A549 (cell line): Measurements from ENCODE around the gene ASB2. TPM values are rescaled to one million over a fixed set of nuclear protein-coding genes. Genes with fewer than 3 reads are reported as not detected.

Experiments used
- ATAC-seq, 2 experiments: fragments of 200-7000 bp in 1 of 2; fragments of >200 bp in 1 of 2; cut with Nextera tagmentation in 1 of 2; cut with Tn5 transposase in 1 of 2; 3 replicates each; pipeline versions ENCODE4 v1.8.0 to v1.9.1; 2018 to 2020; ENCODE audit warnings: mild to moderate bottlenecking in 1 of 2, moderate library complexity in 1 of 2
- CTCF ChIA-PET: fragments of 300-600 bp; sonication (Branson Sonifier 250); formaldehyde crosslinking; extraction: SDS; loops from one replicate; lab custom pipeline; 2021; ENCODE audit warnings: antibody characterized with exemption, inconsistent platforms; lab: Yijun Ruan, JAX
- POLR2A ChIA-PET: fragments of 350-600 bp; formaldehyde crosslinking; extraction: SDS; loops from one replicate; lab custom pipeline; 2021; ENCODE audit warnings: antibody characterized with exemption, inconsistent platforms; lab: Yijun Ruan, JAX
- DNase-seq, 2 experiments: peaks; one replicate each; pipeline versions ENCODE4 v3.0.0 to v3.0.0-alpha.2; 2011 to 2016; ENCODE audit warnings: low read depth in 1 of 2, low spot score in 1 of 2
- FAIRE-seq: peaks from 2 replicates; lab custom pipeline; 2011; peaks lifted over from hg19 to GRCh38; lab: Jason Lieb, UNC
- H3K27ac ChIP-seq, 2 experiments: fragments of >200 bp; sonication (Bioruptor Twin); formaldehyde crosslinking; 3 replicates each; pipeline ENCODE4 v1.5.1; 2016 to 2017
- H3K4me1 ChIP-seq: fragments of >200 bp; sonication (Bioruptor Twin); formaldehyde crosslinking; 3 replicates; pipeline ENCODE4 v1.6.1; 2016
- H3K4me2 ChIP-seq: fragments of >200 bp; sonication (Bioruptor Twin); formaldehyde crosslinking; 3 replicates; pipeline ENCODE4 v1.6.1; 2016
- H3K4me3 ChIP-seq: fragments of >200 bp; sonication (Bioruptor Twin); formaldehyde crosslinking; 3 replicates; pipeline ENCODE4 v1.5.1; 2016
- H3K9me3 ChIP-seq: fragments of >200 bp; sonication (Bioruptor Twin); formaldehyde crosslinking; 3 replicates; pipeline ENCODE4 v1.6.1; 2016
- ATOH8 ChIP-seq: fragments of 250-450 bp; sonication (Bioruptor Pico); IDR thresholded peaks from 2 replicates; pipeline ENCODE4 v1.5.0; 2020; ENCODE audit warnings: low read depth, mild to moderate bottlenecking, moderate library complexity
- CEBPB ChIP-seq, 2 experiments: fragments of >200 bp in 1 of 2; sonication (Bioruptor Twin) in 1 of 2; formaldehyde crosslinking in 1 of 2; IDR thresholded peaks; 2 replicates each; pipeline ENCODE4 v1.6.1; 2012 to 2016
- CTCF ChIP-seq: fragments of >200 bp; sonication (Bioruptor Twin); formaldehyde crosslinking; IDR thresholded peaks from 3 replicates; pipeline ENCODE4 v1.5.1; 2016
- E2F6 ChIP-seq: IDR thresholded peaks from 2 replicates; pipeline ENCODE4 v1.6.1; 2012; ENCODE audit warnings: low read depth, borderline replicate concordance
- EHF ChIP-seq: fragments of 250-450 bp; sonication (Bioruptor Pico); IDR thresholded peaks from 2 replicates; pipeline ENCODE4 v1.5.0; 2020; ENCODE audit warnings: mild to moderate bottlenecking
- EP300 ChIP-seq, 2 experiments: fragments of >200 bp; sonication (Bioruptor Twin); formaldehyde crosslinking; IDR thresholded peaks; 2 replicates in 1 of 2; 3 replicates in 1 of 2; pipeline ENCODE4 v1.6.1; 2016 to 2017
- ESRRA ChIP-seq: fragments of 150-350 bp; IDR thresholded peaks from 2 replicates; pipeline ENCODE4 v1.6.1; 2014; ENCODE audit warnings: mild to moderate bottlenecking, low read length, borderline replicate concordance
- HOXB5 ChIP-seq: fragments of 250-450 bp; sonication (Bioruptor Pico); IDR thresholded peaks from 2 replicates; pipeline ENCODE4 v1.5.0; 2020; ENCODE audit warnings: mild to moderate bottlenecking, moderate library complexity
- JUNB ChIP-seq: fragments of >200 bp; sonication (Bioruptor Twin); formaldehyde crosslinking; IDR thresholded peaks from 2 replicates; pipeline ENCODE4 v1.6.1; 2016
- MAFK ChIP-seq: fragments of 450-650 bp; IDR thresholded peaks from 2 replicates; pipeline ENCODE4 v1.6.1; 2014; ENCODE audit not compliant: partially characterized antibody
- MYC ChIP-seq: IDR thresholded peaks from 2 replicates; pipeline ENCODE4 v1.6.1; 2012; ENCODE audit warnings: mild to moderate bottlenecking, inconsistent platforms, low read length, improper control_type of control experiment, borderline replicate concordance
- NPAS2 ChIP-seq: fragments of 250-450 bp; sonication (Bioruptor Pico); IDR thresholded peaks from 2 replicates; pipeline ENCODE4 v1.8.0; 2022; ENCODE audit warnings: mild to moderate bottlenecking, moderate library complexity, borderline replicate concordance
- RAD21 ChIP-seq, 2 experiments: fragments of >200 bp in 1 of 2; sonication (Bioruptor Twin) in 1 of 2; formaldehyde crosslinking in 1 of 2; IDR thresholded peaks in 1 of 2; conservative IDR thresholded peaks in 1 of 2; 2 replicates in 1 of 2; 3 replicates in 1 of 2; pipeline ENCODE4 v1.6.1; 2012 to 2018; ENCODE audit warnings: inconsistent platforms in 1 of 2
- RARB ChIP-seq: fragments of 250-450 bp; sonication (Bioruptor Pico); IDR thresholded peaks from 2 replicates; pipeline ENCODE4 v1.8.0; 2021; ENCODE audit warnings: mild to moderate bottlenecking, moderate library complexity
- REST ChIP-seq: fragments of 200-600 bp; sonication (generic); IDR thresholded peaks from 2 replicates; pipeline ENCODE4 v1.6.1; 2016; ENCODE audit warnings: antibody characterized with exemption, mild to moderate bottlenecking, moderate library complexity
- RFX5 ChIP-seq: fragments of 450-650 bp; IDR thresholded peaks from 2 replicates; pipeline ENCODE4 v1.7.1; 2014; ENCODE audit warnings: antibody characterized with exemption, mild to moderate bottlenecking, moderate library complexity
- SMC3 ChIP-seq: fragments of >200 bp; sonication (Bioruptor Twin); formaldehyde crosslinking; IDR thresholded peaks from 3 replicates; pipeline ENCODE4 v1.6.1; 2018; ENCODE audit warnings: inconsistent platforms
- SREBF2 ChIP-seq: fragments of 450-650 bp; IDR thresholded peaks from 2 replicates; pipeline ENCODE4 v1.6.1; 2014; ENCODE audit warnings: mild to moderate bottlenecking, moderate library complexity
- ZC3H11A ChIP-seq: fragments of 450-650 bp; IDR thresholded peaks from 2 replicates; pipeline ENCODE4 v1.6.1; 2014; ENCODE audit warnings: antibody characterized with exemption, mild to moderate bottlenecking
- WGBS: methylation state at CpG from one replicate; pipeline ENCODE4 v1.1.6; 2017; ENCODE audit errors: missing lambda C conversion rate; 5-methylcytosine and 5-hydroxymethylcytosine counted together
- polyA plus RNA-seq, 4 experiments: library from polyadenylated mRNA; depleted of rRNA in 3 of 4; stranded (reverse); fragments of >200 nt; fragmentation: RNase III in 1 of 4; extraction: RNeasy Plus Mini Kit Qiagen cat#74134 plus additional on column Dnase treatment in 1 of 4; gene quantifications; 2 replicates in 3 of 4; 3 replicates in 1 of 4; pipeline ENCODE4 v1.2.3, GENCODE V29; 2011 to 2017

The ASB2 gene
- polyA plus RNA-seq, 2 of the 4 experiments (the other 2 are of a cell fraction), result 0.03 to 0.10 TPM

- Histone ChIP-seq H3K4me2 (no peak overlapping the region), H3K4me1 (no peaks in the 10 kb centered on the region), H3K4me3 (no peak overlapping the region), H3K27ac (no peak overlapping the region), H3K9me3 (no peaks in the 10 kb centered on the region)
- peak; percentile 65 to 89; a peak in 3 of 6 replicates for ATAC-seq
- CTCF ChIA-PET, result interaction anchor here (0.6 to 2.4 kb wide), 18 partner anchors 8 to 425 kb away, joined by 3 to 16 read pairs (median 4); no protein-coding TSS in a partner anchor
- no peak for TF ChIP-seq ATOH8
- no peak for TF ChIP-seq MAFK
- peak; percentile 78 for TF ChIP-seq SMC3
- peak; percentile 61 for TF ChIP-seq CTCF
- TF ChIP-seq MYC, result no peak
- TF ChIP-seq RAD21 (conservative IDR thresholded peaks at IDR 0.05 in 1 of 2, IDR thresholded peaks at IDR 0.05 in 1 of 2), result peak; percentile 59 to 64
- TF ChIP-seq CEBPB (IDR thresholded peaks at IDR 0.05), result no peak
- DNase-seq, result peak; percentile 52 to 54
- WGBS, result 39% methylated on average over 13 of the region's 13 CpGs
- POLR2A ChIA-PET, result no interaction called here
- no peak for FAIRE-seq
Measured at GRCh38 chr14:93892923-93893558, 83.3 kb downstream of the ASB2 start.

GRCh38 chr14:93892505-93892839, 83.9 kb downstream of the ASB2 start:
- ChIA-PET POLR2A (no interaction called here), CTCF (interaction anchor here (0.6 to 2.4 kb wide), 10 partner anchors 10 to 281 kb away, joined by 3 to 16 read pairs (median 3); no protein-coding TSS in a partner anchor)
- no peak for FAIRE-seq
- DNase-seq, result no peak
- Histone ChIP-seq H3K27ac (no peak overlapping the region), H3K4me2 (no peak overlapping the region), H3K4me1 (no peaks in the 10 kb centered on the region), H3K4me3 (no peak overlapping the region), H3K9me3 (no peaks in the 10 kb centered on the region)
- WGBS, result 44% methylated on average over 5 of the region's 5 CpGs
- no peak for TF ChIP-seq MYC
- TF ChIP-seq HOXB5 (CRISPR knock-in tag), result no peak
- no peak for TF ChIP-seq EHF (CRISPR knock-in tag)
- TF ChIP-seq RFX5, result no peak
- TF ChIP-seq RARB (CRISPR knock-in tag), result no peak
- no peak for TF ChIP-seq MAFK
- TF ChIP-seq SREBF2, result no peak
- no peak for TF ChIP-seq ZC3H11A
- TF ChIP-seq NPAS2, result no peak
- no peak for TF ChIP-seq RAD21 (conservative IDR thresholded peaks at IDR 0.05 in 1 of 2, IDR thresholded peaks at IDR 0.05 in 1 of 2)
- no peak for TF ChIP-seq ESRRA
- TF ChIP-seq REST, result no peak
- TF ChIP-seq EP300 (IDR thresholded peaks at IDR 0.05), result no peak
- TF ChIP-seq JUNB, result no peak
- no peak for TF ChIP-seq E2F6
- ATAC-seq, result no peak
